H1 (cell line): Measurements from ENCODE around the gene COMT.

Experiments used
- BACH1 ChIP-seq: IDR thresholded peaks from 2 replicates; pipeline ENCODE4 v1.6.1; 2012; ENCODE audit warnings: low read length, improper control_type of control experiment
- CTCF ChIP-seq, 3 experiments: IDR thresholded peaks; 1 replicate in 2 of 3; 2 replicates in 1 of 3; pipeline versions ENCODE4 v1.5.1 to v1.6.1; 2011; ENCODE audit warnings: low read length in 3 of 3, mild to moderate bottlenecking in 3 of 3, inconsistent platforms in 2 of 3, low read depth in 1 of 3, moderate library complexity in 1 of 3; ENCODE audit not compliant: insufficient read depth in 1 of 3; ENCODE audit errors: control extremely low read depth in 1 of 3
- EP300 ChIP-seq, 2 experiments: IDR thresholded peaks; 1 replicate in 1 of 2; 2 replicates in 1 of 2; pipeline ENCODE4 v1.6.1; 2011 to 2012; ENCODE audit warnings: low read depth in 2 of 2, low read length in 2 of 2, mild to moderate bottlenecking in 2 of 2, borderline replicate concordance in 1 of 2, inconsistent platforms in 1 of 2, moderate library complexity in 1 of 2
- EZH2 ChIP-seq: fragments of 200-600 bp; sonication (generic); IDR thresholded peaks from 2 replicates; pipeline ENCODE4 v1.7.1; 2012; ENCODE audit warnings: low read depth, mild to moderate bottlenecking, moderate library complexity, low read length, inconsistent platforms; ENCODE audit not compliant: severe bottlenecking
- JUND ChIP-seq: IDR thresholded peaks from 2 replicates; pipeline ENCODE4 v1.6.1; 2011; ENCODE audit warnings: mild to moderate bottlenecking, improper control_type of control experiment, low read length
- KDM1A ChIP-seq: fragments of 200-600, 300-600 bp; sonication (generic); IDR thresholded peaks from 2 replicates; pipeline ENCODE4 v1.7.1; 2016; ENCODE audit warnings: mild to moderate bottlenecking, low read length, borderline replicate concordance
- POLR2A ChIP-seq, 2 experiments: IDR thresholded peaks; 1 replicate in 1 of 2; 2 replicates in 1 of 2; pipeline ENCODE4 v1.6.1; 2011; ENCODE audit warnings: low read depth in 2 of 2, low read length in 2 of 2, mild to moderate bottlenecking in 2 of 2; ENCODE audit errors: control extremely low read depth in 1 of 2
- POLR2AphosphoS5 ChIP-seq: IDR thresholded peaks from 2 replicates; pipeline ENCODE4 v1.6.1; 2011; ENCODE audit warnings: low read depth, low read length
- SUZ12 ChIP-seq: fragments of 200-600 bp; sonication (generic); IDR thresholded peaks from 2 replicates; pipeline ENCODE4 v1.6.1; 2012; ENCODE audit warnings: mild to moderate bottlenecking, inconsistent platforms, low read length, moderate library complexity, mixed read lengths
- TF ChIP-seq, protein P1 (sequence below): IDR thresholded peaks from 2 replicates; pipeline ENCODE4 v1.6.1; 2012; ENCODE audit warnings: inconsistent platforms

DNA sequence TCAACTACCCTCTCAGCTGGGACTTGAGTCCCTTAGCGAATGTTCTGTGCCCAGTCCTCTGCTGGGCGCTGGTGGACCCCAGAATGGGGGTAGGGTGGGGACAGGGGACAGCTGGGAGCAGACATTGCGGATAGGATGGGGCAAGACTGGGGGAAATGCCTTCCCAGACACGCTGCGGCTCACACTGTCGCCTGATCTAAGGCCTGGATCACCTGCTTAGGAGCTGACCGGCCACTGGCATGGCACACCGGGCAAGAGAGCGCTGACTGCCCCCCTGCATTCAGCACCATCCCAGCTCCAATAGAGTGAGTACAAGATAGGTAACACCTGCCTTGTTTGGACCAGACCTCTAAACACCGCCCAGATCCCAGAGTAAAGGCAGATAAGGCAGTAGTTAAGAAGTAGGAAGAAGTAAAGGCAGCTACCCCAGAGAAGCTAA lies 73.6 kb downstream of the COMT start:
- TF ChIP-seq CTCF (IDR thresholded peaks at IDR 0.05; ENCODE audit: control extremely low read depth in 1 of 3, insufficient read depth in 1 of 3, low read depth in 1 of 3, low read length in 3 of 3) (no peak), BACH1 (no peak), POLR2A (IDR thresholded peaks at IDR 0.05; ENCODE audit: control extremely low read depth in 1 of 2, low read depth in 2 of 2, low read length in 2 of 2) (no peak), EP300 (IDR thresholded peaks at IDR 0.05; ENCODE audit: borderline replicate concordance in 1 of 2, low read depth in 2 of 2, low read length in 2 of 2) (no peak), POLR2AphosphoS5 (no peak), JUND (no peak), KDM1A (no peak), EZH2 (no peak), SUZ12 (no peak)
- TF ChIP-seq, protein P1, sequence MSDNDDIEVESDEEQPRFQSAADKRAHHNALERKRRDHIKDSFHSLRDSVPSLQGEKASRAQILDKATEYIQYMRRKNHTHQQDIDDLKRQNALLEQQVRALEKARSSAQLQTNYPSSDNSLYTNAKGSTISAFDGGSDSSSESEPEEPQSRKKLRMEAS: no peak
